HG03025 (cell line): ENCODE measurements around the gene GLT6D1.

Experiments
- ATAC-seq: cut with Tn5 transposase; IDR thresholded peaks from one replicate; pipeline ENCODE4 v1.9.1; 2021; ENCODE audit warnings: mild to moderate bottlenecking, moderate library complexity; ENCODE audit not compliant: unreplicated experiment, low FRiP score

GLT6D1 gene

DNA sequence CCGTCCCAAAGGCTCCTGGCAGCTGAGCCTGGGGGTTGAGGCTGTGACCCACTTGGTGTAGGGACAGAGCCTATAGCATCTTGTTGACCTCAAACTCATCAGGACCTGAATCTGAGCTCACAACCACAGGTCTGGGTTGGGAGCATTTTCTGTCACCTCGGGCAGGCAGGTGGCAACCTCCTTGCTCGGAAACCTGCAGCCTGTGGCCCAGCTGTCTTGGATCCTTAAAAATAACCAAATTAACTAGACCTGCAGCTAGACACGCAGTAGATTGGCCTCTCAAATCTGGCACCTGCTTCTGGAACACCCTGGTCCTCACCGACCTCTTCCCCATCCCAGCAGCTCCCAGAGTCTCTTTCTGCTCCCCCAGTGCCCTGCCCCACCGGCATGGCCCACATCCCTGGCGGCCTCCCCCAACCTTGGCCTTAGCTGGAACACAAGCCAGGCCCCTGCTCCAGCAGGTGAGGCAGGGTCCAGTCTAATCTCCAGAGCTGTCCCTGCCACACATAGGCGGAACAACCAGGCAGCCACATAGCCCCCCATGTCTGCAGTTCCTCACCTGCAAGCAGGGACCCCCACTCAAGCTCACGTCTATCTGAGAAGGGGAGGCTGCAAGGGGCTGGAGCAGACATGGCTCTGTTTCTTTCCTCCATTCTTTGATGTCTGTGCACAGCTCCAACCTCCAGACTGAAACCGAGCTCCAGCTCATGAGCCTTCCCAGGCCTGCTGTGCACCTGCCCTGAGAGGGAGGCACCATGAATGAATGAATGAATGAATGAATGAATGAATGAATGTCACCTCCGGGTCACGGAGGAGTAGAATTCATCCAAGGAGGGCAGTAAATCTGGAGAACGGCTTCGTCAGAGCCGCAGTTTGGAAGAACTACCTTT, 49.5 kb downstream of the GLT6D1 start:
- ATAC-seq = no peak

DNA sequence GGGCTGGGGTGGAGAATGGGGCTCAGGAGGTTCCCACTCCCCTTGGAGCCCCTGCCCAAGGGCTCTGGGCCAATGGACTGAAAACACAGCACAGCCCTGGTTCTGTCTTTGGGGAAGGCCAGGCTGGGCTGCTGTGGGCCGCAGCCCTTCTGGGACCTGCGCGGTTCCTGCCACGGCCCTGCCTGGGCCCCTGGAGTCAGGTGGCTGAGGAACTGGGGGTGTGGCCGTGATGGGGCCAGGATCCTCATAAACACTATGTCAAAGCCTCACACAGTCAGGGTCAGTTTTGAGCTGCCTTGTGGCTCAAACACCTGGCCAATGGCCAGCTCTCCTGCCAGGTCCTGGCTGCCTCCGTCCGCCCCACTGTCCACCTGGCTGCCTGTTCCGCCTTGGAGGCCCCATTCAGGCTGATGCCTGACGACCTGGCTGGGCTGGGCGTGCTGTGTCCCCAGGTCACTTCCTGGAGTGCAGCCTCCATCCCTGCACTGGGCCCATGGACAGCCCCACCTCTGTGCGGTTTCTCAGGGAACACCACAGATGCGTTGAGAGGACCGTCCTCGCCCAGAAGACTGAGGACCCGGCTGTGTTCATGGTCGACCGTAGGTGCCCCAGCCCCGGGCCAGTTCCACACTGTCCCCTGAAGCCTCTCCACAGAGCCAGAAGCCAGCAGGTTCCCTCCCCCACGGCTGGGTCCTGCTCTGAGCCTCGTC, 50.3 kb downstream of the GLT6D1 start:
- ATAC-seq = no peak

DNA sequence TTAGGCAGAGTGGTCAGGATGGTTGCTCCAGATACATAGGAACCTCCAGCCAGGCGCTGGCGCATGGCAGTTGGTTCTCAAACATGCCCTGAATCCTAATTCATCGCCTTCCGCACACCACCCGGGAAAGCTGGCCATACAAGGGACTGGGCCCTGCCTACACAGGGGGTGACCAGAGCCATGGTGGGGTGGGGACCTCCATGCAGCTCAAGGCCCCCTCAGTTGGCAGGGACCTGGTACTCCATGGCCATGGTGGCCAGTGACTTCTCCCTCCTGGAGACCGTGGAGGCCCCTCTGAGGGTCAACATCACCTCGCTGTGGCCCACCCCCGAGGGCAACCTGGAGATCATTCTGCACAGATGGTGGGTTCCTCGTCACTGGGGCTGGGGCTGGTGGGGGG, 51.0 kb downstream of the GLT6D1 start:
- no peak for ATAC-seq

DNA sequence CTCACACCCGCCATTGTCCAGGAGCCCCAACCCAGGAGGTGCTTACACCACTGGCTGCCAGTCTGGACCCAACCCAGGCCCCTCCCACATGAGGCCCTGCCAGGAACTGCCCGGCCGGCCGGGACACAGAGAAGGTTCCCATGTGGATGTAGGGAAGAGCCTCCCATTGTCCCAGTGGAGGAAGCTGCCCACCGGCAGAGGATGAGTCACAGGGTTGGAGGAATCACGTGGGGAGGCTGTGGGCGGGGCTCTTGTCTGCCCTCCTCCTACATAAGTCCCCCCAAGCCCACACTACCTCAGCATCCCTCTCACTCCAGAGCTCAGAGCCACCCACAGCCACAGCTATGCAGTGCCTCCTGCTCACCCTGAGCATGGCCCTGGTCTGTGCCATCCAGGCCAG, 51.7 kb downstream of the GLT6D1 start:
- no peak for ATAC-seq

DNA sequence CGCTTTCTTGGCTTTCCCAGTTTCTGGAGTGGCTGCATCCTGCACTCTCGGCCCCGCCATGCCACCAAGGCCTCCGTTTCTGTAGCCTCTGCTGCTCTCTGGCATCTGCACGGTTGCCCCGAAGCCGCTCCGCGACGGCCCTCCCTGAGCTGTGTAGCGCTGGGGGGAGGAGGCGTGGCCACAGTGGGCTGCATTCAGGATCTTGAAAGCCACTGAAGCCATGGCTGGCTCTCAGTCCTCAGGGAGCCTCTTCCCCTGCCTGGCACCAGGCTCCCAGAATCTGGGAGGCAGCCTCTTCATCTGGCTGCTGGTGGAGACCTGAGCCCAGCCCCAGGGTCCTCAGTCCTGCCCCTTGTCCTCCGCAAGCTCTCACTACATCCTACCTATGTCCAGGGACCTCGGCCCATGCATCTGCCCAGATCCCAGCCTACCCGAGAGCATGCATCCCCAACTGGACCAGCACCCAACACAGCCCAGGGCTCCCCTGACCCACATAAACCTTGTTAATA, 52.7 kb downstream of the GLT6D1 start:
- no peak for ATAC-seq

DNA sequence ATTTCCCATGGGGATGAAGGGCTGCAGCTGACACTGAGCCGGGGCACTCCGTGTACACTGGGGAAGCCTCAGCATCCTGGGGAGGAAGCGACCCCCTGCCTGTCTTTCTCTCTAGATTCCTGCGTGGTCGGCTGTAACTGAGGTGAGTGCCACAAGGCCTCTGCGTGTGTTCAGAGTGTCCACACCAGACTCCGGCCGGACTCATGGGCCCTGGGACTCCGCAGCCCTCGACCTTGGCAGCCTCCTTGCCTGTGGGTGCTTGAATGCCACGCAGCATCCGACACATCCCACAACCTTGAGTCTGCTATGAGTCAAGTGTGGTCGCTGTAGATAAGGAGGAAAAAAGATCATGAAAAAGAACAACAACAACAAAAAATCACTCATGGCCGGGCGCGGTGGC, 54.4 kb downstream of the GLT6D1 start:
- ATAC-seq = no peak

DNA sequence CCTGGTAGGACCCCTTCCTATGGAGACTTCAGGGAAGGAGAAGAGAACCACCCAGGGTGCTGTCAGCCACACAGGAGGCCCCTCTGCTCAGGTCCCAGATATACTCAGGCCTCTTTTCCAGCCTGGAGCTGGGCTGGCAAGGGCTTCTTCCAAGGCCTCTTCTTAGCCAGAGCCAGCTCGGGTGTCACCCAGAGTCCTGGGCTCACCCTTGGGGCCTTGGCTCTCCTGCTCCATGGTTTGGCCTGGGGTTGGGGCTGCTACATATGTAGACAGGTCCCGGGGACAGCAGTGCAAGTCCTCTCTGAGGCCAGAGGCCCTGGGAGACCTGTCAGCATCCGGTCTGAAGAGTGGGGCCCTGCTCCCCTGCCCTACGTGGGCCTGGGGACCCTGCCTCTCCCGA, 55.0 kb downstream of the GLT6D1 start:
- no peak for ATAC-seq

DNA sequence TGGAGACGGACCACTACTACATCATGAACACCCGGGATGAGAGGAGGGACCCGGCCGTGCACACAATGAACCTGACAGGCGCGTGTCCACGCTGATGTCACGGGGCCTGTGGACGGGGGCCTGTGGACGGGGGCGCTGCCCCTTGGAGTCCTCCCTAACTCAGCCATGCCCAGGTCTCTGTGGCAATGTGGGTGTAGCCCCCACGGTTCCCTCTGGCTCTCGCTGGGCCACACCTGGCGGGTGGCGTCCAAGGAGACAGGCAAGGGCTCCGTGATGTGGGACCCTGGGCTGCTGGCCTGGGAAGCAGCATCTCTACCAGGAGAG, 55.7 kb downstream of the GLT6D1 start:
- no peak for ATAC-seq

DNA sequence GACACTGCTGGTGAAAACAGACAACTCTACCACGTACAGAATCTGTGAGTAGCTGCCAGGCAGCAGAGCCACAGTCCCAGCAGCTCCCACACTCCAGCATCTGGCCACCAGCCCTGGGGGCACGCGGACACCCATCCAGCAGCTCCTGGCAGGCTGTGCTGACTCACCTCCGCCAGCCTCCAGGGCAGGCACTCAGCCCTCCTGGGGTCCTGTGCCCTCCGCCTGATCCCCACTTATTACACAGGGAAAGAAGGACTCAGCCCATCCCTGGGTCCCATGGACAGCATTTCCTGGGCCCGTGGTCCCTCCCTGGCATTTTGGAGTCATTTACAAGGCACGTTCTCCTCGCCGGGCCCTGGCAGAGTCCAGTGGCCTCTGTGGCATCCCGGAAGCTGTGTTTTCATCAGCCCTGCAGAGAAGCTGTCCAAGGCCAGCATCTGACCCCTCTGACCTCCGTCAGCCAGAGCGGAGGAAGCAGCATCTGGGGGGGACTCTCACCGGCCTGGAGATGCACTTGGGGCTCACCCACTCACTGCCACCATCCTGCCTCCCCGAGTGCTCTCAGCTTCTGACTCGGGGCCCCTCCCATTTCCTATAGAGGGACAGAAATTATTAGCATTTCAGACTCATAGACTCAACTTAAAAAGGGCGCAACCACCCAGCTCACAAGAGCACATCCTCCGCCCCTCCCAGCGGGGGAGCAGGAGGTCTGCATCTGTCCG, 56.2 kb downstream of the GLT6D1 start:
- ATAC-seq = no peak

DNA sequence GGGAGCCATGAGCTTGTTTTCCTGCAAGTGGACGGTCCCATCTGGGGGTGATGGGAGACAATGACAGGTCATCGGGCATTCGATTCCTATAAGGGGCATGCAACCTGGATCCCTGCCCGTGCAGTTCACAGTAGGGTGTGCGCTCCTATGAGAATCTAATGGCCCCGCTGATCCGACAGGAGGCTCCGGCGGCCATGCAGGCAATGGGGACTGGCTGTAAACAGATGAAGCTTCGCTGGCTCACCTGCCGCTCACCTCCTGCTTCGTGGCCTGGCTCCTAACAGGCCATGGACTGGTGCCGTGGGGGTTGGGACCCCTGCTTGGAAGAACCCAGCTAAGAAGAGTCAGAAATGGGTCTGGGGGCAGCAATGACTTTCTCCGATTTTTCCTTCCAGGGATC, 56.8 kb downstream of the GLT6D1 start:
- ATAC-seq = no peak

DNA sequence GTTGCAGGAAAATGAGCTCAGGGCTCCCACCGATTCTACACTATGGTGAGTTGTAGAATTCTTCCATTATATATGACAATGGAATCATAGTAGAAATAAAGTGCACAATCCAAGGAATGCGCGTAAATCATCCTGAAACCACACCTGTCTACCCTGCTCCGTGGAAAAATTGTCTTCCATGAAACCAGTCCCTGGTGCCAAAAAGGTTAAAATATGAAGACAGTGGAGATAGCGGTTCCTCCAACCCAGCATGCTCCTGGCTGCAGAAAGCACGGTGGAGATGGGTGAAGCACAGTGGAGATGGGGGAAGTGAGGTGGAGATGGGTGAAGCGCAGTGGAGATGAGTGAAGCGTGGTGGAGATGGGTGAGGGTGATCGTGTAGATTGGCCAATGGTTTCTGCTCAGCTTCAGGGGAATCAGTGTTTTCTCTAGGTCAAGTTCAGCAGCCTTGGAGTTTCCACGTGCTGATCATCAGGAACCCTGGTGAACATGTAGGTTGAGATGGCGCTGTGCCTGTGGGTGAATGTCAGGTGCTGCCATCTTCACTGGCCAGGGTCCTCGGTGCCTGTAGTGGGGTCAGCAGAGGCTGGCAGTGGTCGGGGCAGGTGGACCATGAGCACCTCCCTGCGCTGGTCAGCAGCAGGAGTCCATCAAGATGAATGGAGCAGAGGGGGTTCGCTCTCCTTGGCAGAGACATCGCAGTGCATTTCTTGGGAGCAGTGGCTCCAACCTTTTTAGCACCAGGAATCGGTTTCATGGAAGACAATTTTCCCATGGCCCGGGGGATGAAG, 57.5 kb downstream of the GLT6D1 start:
- ATAC-seq = no peak

DNA sequence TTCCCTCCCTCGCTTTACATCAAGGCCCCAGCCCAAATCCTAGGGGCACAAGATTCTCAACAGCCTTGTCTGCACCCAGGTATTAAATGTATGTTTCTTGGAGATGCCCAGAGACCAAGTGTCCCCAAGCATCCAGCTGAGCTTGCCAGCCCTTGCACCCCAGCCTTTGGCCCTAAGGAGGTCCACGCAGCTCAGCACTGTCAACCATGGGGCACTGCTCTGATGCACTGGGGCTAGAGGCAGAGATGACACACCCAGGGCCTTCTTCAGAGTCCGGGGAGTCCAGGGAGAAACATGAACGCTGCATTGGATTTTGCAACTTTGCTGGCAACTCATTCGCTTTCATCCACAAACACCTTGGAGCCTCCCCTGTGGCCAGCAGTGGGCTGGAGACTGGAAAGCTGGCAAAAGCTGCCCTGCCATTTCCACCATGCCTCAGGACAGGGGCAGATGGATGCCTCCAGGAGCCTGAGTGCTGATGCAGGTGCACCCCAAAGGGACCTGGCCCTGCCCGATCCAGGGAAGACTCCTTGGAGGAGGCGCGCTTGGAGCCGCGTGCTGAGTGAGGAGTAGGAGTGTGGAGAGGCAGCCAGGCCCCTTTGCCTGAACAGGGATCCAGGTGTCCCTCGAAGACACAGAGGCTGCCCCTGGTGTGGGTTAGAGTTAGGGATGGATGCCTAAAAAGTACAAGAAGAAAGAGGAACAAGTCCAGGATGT, 58.5 kb downstream of the GLT6D1 start:
- ATAC-seq = no peak

DNA sequence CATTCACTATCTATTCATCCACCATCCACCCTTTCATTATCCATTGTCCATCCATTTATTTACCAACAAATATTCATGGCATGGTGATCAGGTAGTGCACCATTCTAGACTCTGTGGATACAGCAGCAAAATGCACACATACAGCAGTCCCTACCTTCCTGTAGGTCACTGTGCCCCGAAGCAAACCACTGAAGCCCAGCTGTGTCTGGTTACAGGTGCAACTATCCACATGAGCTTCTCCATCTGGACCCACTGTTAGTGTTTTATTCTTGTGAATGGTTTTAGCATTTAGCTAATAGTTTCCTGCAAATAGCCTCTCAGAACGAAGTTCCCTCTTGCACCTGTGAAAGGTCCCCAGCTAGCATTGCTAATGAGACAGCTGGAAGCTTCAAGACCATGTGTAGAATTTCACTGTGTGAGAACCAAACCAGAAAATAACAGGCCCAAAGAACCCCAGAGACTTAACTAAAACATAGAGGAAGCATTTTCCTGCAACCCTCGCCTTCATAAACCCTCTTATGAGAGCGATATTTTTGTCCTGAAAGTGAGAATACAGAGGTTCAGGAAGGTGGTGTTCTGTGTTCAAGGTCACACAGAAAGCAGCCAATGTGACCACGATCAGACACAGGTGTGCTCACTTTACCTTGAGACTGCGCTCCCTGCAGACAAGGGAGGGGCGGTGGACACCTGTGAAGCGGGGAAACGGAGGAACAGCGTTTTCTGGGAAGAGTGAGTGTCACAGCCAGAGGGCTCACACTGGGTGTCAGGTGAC, 59.3 kb downstream of the GLT6D1 start:
- ATAC-seq = no peak

DNA sequence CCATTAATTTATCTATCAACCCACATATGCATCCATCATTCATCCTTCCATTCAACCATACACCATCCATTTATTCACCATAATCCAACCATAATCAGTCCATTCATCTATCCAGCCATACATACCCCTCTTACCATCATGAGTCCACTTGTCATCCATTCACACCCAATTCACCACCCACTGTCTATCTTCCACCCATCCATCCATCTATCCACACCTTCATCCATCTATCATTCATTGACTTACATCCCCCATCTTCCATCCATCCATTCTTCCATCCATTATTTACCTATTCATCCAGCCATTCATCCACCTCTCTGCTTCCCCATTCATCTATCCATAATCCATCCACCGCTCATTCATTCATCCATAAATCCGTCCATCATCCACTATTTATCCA, 60.0 kb downstream of the GLT6D1 start:
- no peak for ATAC-seq

DNA sequence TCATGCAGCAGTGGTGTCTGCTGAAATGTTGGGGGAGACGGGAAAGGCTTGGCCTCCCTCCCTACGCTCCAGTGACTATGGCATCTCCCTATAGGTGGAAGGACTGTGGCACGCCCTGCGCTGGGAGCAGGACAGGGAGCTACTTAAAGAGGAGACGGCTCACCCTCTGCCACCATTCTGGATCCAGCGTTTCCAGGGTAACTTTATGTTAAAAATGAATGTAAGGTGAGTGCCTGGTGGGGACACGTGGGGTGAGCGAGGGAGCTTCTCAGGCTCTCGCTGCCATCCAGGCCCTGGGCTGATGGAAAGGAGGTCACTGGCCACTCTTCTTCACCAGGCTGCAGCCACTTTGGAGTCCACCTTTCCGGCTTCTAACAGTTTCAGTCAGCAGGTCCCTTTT, 62.1 kb downstream of the GLT6D1 start:
- ATAC-seq = no peak

DNA sequence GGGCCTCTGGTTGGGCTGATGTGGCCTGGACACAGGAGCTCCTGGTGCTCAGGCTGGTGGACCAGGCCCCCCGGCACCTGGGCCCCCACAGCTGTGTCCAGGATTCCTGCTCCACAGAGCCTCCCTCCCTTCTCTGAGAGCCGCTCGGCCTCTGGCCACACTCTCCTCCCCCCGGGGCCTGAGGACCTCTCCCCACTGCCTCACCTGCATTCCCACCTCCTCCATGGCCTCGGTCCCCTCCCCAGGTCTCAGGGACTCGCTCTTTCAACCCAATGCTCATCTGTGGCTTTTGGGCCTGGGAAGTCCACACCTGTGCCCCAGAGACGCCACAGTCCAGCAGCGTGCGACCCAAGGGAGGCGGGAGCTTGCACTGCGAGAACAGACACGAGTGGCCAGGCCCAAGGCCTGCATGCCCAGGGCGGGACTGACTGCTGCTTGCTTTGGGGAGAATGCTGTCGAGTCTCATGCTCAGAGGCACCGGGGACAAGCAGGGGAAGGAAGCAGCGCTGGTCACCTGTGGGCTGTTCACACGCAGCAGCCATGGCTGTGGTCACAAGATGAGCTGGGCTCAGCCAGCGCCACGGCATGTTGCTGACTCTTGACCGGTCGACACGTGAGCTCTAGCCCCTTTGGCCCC, 63.2 kb downstream of the GLT6D1 start:
- no peak for ATAC-seq

DNA sequence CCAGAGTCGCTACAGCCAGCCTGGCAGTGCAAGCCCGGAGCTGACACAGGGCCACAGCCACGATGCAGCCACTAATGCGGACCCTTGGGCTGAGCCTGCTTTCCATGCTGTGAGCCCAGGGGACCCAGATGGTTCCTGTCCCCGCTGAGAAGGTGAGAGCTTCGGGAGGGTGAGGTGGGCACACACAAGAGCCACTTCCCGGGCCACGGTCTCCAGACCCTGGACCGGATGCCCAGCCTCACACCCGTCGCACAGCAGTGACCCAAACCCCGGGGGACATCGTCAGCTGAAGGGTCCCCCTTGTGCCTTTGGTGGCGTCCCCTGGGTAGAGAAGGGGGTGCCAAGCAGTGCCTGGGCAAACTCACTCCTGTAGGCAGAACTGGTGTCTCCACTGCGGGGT, 64.4 kb downstream of the GLT6D1 start:
- ATAC-seq = no peak

DNA sequence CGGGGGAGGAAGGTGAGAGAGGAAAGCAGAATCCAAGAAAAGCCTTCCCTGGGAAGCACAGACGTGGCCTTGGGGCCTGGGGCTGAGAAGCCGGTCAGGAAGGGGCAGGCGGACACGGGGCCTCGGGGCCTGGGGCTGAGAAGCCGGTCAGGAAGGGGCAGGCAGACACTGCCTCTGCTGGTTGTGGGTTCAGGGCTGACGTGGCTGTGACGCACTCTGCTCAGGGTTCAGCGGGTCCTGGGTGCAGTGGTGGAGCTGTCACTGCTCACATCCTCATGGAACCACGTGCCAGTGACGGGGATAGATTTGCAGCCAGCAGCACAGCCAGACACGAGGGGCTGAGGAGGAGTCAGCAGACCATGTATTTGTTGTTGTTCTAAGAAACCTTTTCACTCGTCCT, 65.0 kb downstream of the GLT6D1 start:
- no peak for ATAC-seq
